Gastroesophageal sphincter (tissue), 4 donors: Measurements from ENCODE around the gene FPR2. TPM values are rescaled to one million over a fixed set of nuclear protein-coding genes. Genes with fewer than 3 reads are reported as not detected.

Experiments used
- ATAC-seq: fragments of 150-250 bp; one replicate; pipeline ENCODE4 v1.9.1; 2016; ENCODE audit warnings: mild to moderate bottlenecking, moderate library complexity
- H3K27ac ChIP-seq, 4 donors: fragments of 200-600 bp; sonication (generic) in 3 of 4; 1 replicate in 3 of 4; 2 replicates in 1 of 4; pipeline ENCODE4 v1.5.1; 2016 to 2019
- H3K27me3 ChIP-seq: fragments of 200-600 bp; sonication (generic); one replicate; pipeline ENCODE4 v1.5.1; 2019
- H3K36me3 ChIP-seq, 2 donors: fragments of 200-600 bp; sonication (generic); one replicate each; pipeline ENCODE4 v1.5.1; 2019; ENCODE audit warnings: control low read depth in 1 of 2
- H3K4me1 ChIP-seq, 3 donors: fragments of 200-600 bp; sonication (generic); 1 replicate in 2 of 3; 2 replicates in 1 of 3; pipeline ENCODE4 v1.5.1; 2016 to 2019; ENCODE audit warnings: control low read depth in 2 of 3
- H3K4me3 ChIP-seq, 2 donors: fragments of 200-600 bp; sonication (generic); one replicate each; pipeline ENCODE4 v1.5.1; 2019; ENCODE audit warnings: mild to moderate bottlenecking in 1 of 2, moderate library complexity in 1 of 2
- H3K9me3 ChIP-seq, 3 donors: fragments of 200-600 bp; sonication (generic); one replicate each; pipeline ENCODE4 v1.5.1; 2017 to 2019; ENCODE audit warnings: control low read depth in 2 of 3
- EP300 ChIP-seq: sonication (generic); formaldehyde crosslinking; IDR thresholded peaks from one replicate; pipeline ENCODE4 v1.6.1; 2017; ENCODE audit warnings: antibody characterized with exemption, mild to moderate bottlenecking
- POLR2A ChIP-seq, 2 donors: fragments of 450-650 bp; IDR thresholded peaks; one replicate each; pipeline ENCODE4 v1.6.1; 2017; ENCODE audit warnings: antibody characterized with exemption in 2 of 2, mild to moderate bottlenecking in 2 of 2, moderate library complexity in 1 of 2
- POLR2AphosphoS5 ChIP-seq: sonication (generic); formaldehyde crosslinking; IDR thresholded peaks from one replicate; pipeline ENCODE4 v1.6.1; 2017; ENCODE audit warnings: antibody characterized with exemption
- WGBS, 2 donors: methylation state at CpG; one replicate each; pipeline ENCODE4 v1.1.5; 2018; ENCODE audit warnings: low coverage in 1 of 2; 5-methylcytosine and 5-hydroxymethylcytosine counted together
- total RNA-seq, 4 donors: library from RNA; depleted of rRNA; stranded (reverse); fragments of >200 nt; gene quantifications; one replicate each; pipeline ENCODE4 v1.1.0, GENCODE V29; 2016
- TF ChIP-seq, protein P1 (sequence below), 4 experiments: fragments of 200-600 bp in 2 of 4; fragments of 450-650 bp in 2 of 4; sonication (generic) in 1 of 4; IDR thresholded peaks; one replicate each; pipeline ENCODE4 v1.5.1; 2017 to 2019; ENCODE audit warnings: antibody characterized with exemption in 4 of 4, mild to moderate bottlenecking in 2 of 4, moderate library complexity in 2 of 4

FPR2 gene
- total RNA-seq, 4 donors from 2014 or later = 1.8 to 2.2 TPM; not detected in 2

DNA sequence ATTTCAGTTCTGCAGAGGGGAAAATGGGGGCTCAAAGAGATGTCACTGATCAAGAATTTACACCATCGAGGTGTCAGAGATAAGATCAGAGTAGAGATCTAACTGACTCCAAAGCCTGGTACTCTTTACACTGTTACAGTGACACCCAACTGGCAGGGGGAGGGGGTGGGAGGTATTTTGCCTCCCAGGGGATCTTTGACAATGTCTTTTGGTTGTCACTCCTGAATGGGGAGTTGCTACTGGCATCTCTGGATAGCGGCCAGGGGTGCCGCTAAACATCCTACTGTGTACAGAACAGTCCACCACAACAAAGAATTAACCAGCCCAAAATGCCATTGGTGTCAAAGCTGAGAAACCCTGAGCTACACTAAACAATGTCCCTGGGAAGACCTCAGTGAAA is 37.1 kb downstream of the FPR2 start:
- no peaks in the 10 kb centered on the region for H3K36me3 ChIP-seq
- 45 to 81% methylated on average over 3 of the region's 3 CpGs for WGBS, 2 donors
- H3K9me3 ChIP-seq = peaks cover 0 to under 1% (median 0%) of the 10 kb centered on the region in 3 donors
- H3K4me3 ChIP-seq = no peak overlapping the region
- no peak for TF ChIP-seq POLR2A (IDR thresholded peaks at IDR 0.05)
- peaks cover 7% of the 10 kb centered on the region for H3K27me3 ChIP-seq
- no peak for ATAC-seq
- peaks cover 0 to 18% (median 0%) of the 10 kb centered on the region in 3 donors for H3K4me1 ChIP-seq
- H3K27ac ChIP-seq = peak overlapping the region in 2 of 4 donors; percentile 70 to 72

GRCh38 chr19:51799034-51799773 is 38.2 kb downstream of the FPR2 start:
- Histone ChIP-seq H3K27ac (peak overlapping the region in 3 of 4 donors; percentile 59 to 72 (median 70)), H3K4me1 (peaks cover 0 to 18% (median 0%) of the 10 kb centered on the region in 3 donors), H3K9me3 (no peaks in the 10 kb centered on the region), H3K4me3 (no peak overlapping the region), H3K36me3 (no peaks in the 10 kb centered on the region), H3K27me3 (no peaks in the 10 kb centered on the region)
- TF ChIP-seq, protein P1, sequence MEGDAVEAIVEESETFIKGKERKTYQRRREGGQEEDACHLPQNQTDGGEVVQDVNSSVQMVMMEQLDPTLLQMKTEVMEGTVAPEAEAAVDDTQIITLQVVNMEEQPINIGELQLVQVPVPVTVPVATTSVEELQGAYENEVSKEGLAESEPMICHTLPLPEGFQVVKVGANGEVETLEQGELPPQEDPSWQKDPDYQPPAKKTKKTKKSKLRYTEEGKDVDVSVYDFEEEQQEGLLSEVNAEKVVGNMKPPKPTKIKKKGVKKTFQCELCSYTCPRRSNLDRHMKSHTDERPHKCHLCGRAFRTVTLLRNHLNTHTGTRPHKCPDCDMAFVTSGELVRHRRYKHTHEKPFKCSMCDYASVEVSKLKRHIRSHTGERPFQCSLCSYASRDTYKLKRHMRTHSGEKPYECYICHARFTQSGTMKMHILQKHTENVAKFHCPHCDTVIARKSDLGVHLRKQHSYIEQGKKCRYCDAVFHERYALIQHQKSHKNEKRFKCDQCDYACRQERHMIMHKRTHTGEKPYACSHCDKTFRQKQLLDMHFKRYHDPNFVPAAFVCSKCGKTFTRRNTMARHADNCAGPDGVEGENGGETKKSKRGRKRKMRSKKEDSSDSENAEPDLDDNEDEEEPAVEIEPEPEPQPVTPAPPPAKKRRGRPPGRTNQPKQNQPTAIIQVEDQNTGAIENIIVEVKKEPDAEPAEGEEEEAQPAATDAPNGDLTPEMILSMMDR (IDR thresholded peaks at IDR 0.05) = no peak
- TF ChIP-seq EP300 = no peak
- no peak for TF ChIP-seq POLR2AphosphoS5
- no peak for TF ChIP-seq POLR2A (IDR thresholded peaks at IDR 0.05)
- WGBS, 2 donors = 43 to 59% methylated on average over 11 to 13 of the region's 20 CpGs
- ATAC-seq = peak; percentile 96

DNA sequence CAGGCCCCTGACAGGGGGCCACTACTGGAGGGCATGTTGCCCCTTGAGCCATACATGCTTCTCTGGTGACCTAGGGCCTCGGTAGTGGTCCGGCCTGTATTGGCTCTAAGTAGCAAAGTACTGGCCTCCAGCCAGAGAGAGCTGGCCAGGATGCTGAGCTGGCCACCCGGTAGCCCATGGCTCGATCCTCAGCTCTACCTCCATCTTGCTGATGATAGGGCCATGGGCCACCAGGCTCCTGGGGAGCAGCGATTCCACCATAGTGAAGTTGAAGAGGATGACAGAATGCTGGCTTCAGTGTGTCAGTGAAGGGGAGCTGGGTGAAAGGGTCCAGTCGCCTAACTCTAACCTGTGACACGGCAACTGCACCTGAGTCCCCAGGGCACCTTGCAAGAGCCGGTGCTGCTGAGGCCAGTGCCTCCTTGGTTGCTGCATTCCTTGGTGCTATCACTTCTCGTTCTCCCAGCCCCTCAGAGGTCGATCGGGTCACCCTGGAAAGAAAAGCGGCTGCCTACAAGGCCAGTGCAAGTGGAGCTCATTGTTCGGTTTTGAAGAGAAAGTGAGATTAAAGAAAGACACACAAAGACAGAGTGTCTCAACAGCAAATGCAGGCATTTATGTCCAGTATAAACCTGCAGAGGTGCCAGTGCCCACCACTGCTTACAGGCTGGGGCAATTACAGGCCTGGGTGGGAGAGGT is 38.9 kb downstream of the FPR2 start:
- peaks cover 0 to 18% (median 0%) of the 10 kb centered on the region in 3 donors for H3K4me1 ChIP-seq
- TF ChIP-seq POLR2AphosphoS5 = no peak
- no peak for TF ChIP-seq EP300
- TF ChIP-seq, protein P1 (IDR thresholded peaks at IDR 0.05) = no peak
- TF ChIP-seq POLR2A (IDR thresholded peaks at IDR 0.05) = no peak
- no peaks in the 10 kb centered on the region for H3K36me3 ChIP-seq
- peak; percentile 23 for ATAC-seq
- no peaks in the 10 kb centered on the region for H3K27me3 ChIP-seq
- peak overlapping the region in 3 of 4 donors; percentile 57 to 70 (median 59) for H3K27ac ChIP-seq
- no peak overlapping the region for H3K4me3 ChIP-seq
- no peaks in the 10 kb centered on the region for H3K9me3 ChIP-seq
- 80 to 95% methylated on average over 2 to 4 of the region's 13 CpGs for WGBS, 2 donors

GRCh38 chr19:51800473-51801244 is 39.7 kb downstream of the FPR2 start:
- ATAC-seq = no peak
- Histone ChIP-seq H3K4me3 (no peak overlapping the region), H3K36me3 (no peaks in the 10 kb centered on the region)

More at GRCh38 chr19:51800473-51801244, 39.7 kb downstream of the FPR2 start:
- H3K4me1 ChIP-seq = peaks cover 0 to 18% (median 0%) of the 10 kb centered on the region in 3 donors
- WGBS, 2 donors = 51 to 80% methylated on average over 5 to 6 of the region's 7 CpGs
- no peaks in the 10 kb centered on the region for H3K9me3 ChIP-seq
- no peak for TF ChIP-seq POLR2A (IDR thresholded peaks at IDR 0.05)
- TF ChIP-seq, protein P1 (IDR thresholded peaks at IDR 0.05) = no peak
- TF ChIP-seq EP300 = no peak
- no peak for TF ChIP-seq POLR2AphosphoS5
- peak overlapping the region in 3 of 4 donors; percentile 57 to 70 (median 59) for H3K27ac ChIP-seq
- no peaks in the 10 kb centered on the region for H3K27me3 ChIP-seq
